GM21528 (cell line): ENCODE data around the gene POU2F3.

Experiments used
- ATAC-seq: cut with Tn5 transposase; IDR thresholded peaks from one replicate; pipeline ENCODE4 v1.9.1; 2021; ENCODE audit warnings: mild to moderate bottlenecking, moderate library complexity; ENCODE audit not compliant: unreplicated experiment, low FRiP score

POU2F3 gene

DNA sequence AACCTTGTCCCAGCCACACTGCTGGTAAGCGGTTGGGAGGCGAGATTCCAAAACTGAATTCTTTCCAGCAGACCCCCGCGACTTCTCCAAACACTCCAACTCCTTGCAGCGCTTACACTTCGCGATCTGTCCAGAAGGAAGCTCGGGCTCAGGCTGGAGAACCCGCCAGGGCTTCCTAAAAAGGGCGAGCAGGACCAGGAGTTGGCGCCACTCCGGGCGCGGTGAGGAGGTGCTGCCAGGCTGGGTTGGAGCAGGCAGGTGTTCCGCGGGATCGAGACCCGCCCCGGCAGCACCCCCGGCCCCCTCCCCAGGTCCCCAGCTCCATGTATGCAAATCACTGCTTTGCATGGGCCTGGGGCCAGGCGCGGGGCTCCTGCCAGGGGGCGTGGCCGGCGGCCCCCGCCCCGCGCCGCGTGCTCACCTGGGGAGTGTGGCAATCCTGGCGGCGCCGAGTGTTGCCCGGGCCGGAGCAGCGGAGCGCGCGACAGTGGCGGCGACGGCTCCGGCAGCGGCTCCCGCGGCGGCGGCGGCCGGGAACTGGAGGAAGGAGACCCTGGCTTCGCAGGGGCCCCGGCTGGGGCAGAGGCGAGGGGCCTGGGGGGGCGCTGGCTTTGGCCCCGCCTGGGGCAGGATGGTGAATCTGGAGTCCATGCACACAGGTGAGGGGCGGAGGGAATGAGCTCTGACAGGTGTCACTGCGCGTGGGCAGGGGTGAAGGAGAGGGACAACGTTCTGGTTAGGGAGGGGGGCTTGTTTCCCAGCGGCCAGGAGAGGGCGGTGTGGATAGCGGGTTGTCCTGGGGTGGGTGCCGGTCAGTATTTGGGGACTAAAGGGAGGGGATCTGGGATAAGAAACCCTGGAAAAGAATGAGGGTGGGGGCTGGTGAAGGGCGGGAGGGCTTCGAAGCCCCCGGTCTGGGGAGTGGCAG, at the start of gene POU2F3:
TSS of gene POU2F3 (plus strand) at position 428 of the 928 bp plus-strand sequence. CDS start at position 632, 204 bp downstream.
- no peak for ATAC-seq

DNA sequence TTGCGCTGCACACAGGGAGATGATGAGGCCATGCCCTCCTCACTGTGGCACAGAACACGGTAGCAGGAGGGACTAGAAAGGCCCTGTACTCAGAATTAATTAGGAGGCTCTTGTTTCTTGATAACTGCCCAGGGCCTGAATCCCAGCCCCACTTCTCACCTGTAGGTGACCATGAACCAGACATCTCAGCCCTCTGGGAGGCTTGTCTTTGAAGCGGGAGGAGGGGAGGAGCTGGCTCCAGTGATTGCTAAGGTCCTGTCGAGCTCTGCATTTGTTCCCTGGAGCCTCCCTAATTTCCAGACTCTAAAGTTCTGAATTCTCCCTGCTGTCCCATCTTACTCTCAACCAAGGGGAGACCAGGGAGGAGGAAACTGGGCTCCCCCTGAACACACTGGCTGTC, 48.9 kb upstream of the POU2F3 start:
- no peak for ATAC-seq

DNA sequence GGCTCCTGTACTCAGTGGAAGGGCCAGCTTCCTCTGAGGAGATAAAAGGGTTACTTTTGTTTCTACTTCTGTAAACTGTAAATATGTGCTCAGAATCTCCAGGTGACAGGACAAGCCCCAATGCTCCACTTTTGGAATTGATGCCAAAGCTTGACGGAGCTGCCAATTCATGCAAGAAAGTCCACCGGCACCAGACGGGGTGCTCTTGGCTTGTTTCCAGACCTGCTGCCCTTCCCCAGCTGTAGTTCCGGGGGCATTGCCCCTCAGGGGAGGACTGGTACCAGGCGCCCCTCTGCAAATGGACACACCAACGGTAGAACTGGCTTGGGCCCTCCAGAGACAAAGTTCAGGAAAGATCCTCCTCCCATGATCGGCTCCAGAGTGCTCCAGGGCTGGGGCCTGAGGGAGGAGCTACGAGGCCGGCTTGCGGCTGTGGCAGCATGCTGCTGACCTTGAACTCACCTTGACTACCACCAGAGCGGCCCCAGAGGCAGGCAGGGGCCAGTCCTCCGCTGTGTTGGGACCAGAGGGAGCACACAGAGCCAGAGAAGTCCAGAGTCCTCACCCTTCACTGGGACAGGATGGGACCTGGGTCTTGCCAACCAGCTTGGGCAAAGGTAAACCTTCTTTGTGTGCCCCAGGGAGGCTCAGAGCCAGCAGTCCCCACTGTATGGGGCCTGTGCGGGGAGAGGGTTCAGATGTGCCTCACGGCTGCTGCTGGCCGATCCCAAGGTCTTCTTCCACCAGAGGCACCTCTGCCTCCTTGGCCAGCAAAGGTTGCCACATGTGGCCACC, 46.9 kb upstream of the POU2F3 start:
- no peak for ATAC-seq

DNA sequence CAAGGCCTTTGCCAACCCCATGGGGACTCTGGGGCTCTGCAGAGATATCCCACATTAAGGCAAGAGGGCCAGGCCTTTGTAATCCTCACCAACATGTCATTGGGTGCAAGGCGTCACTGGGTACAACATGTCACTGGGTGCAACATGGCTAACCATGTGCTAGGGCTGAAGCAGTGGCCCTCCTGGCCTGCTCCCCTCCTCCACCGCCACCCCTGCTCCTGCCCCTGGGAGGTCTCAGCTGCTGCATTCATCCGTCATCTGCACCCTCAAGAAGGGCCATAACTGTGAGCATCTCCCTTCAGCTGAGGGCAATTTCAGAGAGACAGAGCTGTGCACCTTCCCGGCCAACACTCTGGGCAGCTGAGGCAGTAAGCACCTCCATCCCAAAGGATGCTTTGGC, 45.8 kb upstream of the POU2F3 start:
- no peak for ATAC-seq

DNA sequence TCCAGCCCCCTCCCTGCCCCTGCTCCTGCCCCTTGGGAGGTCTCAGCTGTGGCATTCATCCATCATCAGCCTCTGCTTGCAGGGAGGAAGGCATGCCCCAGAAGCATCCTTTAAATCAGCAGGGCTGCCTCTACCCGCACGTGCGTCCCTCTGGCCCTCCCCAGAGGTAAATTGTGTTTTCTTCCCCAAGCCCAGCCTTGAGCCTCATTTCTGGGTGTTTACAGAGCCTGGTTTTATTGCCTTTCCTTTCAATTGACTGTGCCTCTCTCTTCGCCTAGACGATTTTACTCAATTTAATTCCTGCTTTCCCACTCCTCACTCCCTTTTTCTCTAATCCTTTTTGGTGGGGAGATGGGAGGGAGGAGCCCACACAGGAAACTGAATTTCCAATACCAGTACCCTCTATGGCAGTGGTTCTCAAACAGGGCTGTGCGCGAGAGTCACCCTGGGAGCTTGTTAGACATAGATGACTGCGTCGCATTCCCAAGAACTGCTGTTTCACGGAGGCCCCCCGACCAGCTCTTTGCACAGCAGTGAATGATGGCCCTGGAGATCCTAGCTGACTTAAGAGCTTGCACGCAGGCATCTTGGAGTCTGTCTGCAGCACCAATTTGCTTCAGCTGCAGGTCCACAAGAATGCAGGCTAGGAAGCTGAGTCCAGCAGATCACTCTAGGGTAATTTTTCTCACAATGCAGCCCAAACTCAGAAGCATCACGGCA, 44.2 kb upstream of the POU2F3 start:
- ATAC-seq: no peak

DNA sequence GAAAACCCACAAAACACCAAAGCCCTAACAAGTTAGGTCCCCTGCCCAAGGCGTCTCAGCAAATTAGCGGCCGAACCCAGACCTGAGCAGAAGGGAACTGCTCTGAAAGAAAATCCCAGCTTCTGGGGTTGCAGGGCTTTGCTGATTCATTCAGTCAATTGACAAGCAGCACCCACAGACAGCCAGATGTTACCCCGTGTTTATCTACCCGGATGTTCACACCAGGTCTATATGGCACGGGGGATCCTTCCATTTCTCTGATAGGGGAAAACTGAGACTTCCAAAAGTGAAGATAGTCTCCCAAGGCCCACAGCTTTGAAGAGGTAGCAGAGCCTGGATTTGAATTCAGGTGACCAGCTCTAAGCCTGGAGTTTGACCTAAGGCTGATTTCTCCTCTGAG, 43.1 kb upstream of the POU2F3 start:
- ATAC-seq: no peak

DNA sequence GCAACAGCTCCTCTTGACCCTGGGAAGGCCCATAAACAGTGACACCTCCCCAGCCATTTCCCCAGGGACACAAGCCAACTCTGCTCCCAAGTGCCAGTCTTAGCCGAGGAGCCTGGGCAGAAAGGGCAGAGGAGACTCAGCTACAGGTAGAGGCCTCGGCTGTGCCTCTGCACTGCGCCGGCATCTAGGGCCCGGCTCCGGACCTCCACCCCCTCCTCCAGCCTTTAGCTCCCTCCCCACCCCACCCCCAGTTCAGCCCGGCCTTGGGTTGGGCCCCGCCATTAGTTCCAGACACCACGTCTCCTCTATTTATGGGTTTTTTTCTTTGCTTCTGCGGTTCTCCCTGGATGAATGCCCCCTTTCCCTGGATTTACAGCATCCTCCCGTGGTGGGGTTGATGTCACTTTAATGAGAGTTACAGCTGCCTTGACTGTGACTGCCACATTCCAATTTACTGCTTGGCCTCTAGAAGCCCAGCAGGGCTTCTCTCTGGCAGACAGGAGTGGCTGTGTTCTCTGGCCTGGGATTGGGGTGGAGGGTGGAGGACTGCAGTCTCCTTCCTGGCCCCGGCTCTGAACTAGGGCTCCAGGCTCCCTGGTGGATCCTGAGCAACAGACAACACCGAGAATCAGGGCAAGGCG, 42.6 kb upstream of the POU2F3 start:
- ATAC-seq: no peak

DNA sequence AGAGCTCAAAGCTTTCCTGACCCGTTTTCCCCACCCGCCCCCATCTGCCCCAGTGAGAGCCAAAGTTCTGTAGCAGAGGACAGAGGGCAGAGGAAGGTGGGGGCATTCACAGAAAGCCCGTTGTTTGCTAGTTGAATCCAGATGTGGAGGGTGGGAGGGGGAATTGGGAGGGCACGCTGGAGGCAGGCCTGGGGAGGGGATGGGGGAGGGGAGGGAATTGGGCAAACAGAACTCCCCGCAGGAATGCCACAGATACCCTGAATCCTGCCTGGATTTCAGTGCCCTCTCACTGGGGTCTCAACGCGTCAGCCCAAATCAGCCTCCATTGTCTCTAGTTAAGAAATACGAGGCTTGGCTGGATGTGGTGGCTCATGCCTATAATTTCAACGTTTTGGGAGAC, 42.0 kb upstream of the POU2F3 start:
- ATAC-seq: no peak

DNA sequence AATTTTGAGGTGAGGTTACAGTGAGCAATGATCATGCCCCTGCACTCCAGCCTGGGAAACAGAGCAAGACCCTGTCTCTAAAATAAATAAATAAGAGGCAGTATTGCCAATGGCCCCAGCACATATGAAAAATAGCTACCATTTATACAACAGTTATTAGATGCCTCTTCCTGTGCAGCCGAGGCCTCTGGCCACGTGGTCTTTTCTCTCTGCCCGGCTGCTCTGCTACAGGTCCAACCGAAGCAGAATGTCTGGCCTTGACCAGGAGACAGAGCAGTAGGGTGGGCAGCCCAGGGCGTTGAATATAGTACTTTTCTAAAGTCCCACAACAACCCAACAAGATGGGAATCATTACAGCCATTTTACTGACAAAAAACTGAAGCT, 41.5 kb upstream of the POU2F3 start:
- no peak for ATAC-seq

DNA sequence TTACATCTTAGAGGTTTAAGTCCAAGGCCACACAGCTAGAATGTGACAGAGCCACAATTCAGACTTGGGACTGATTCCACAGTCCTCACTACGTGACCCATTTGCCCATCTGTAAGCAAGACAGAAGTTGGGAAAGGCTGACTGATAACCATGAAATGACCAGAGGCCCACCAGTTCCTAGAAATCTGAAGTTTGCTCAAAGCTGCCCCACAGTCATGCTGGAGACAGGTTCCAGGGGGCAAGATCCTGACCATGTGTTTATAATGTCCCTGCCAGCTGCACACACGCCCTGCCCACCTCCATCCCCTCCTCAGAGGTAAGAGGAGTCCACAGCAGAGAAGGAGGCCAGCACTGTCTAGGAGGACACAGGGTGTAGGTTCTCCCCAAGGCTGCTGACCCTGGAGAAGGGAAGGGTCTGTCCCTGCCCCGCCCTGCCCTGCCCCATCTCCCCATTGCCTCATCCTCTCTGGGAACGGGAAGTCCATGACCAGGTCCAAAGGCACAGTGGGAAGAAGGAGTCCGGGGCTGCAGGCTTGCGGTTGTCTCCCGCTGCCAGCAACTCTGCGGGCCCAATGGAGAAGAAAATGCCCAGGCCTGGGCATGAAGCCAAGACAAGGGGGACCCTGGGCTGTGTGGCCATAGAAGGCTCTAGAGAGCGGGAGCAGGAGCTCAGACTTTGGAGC, 41.0 kb upstream of the POU2F3 start:
- no peak for ATAC-seq

DNA sequence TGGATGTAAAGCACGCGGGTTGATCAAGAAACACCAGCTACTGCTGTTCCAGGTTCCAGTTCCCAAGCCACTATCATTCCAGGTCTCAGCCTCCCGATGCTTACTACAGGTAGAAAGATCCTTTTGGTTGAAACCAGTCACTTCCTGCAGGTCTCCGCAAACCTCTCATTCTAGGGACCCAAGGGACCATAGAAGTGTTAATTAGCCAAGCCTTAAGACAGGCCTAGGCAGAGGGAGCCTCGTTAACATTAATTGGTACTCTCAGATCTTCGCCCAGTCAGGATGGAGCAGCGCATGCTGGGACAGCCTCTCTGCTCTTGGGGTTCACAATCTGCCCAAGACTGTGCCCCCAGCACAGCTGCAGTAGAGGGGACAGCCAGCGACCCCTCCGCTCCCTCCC, 40.3 kb upstream of the POU2F3 start:
- no peak for ATAC-seq

DNA sequence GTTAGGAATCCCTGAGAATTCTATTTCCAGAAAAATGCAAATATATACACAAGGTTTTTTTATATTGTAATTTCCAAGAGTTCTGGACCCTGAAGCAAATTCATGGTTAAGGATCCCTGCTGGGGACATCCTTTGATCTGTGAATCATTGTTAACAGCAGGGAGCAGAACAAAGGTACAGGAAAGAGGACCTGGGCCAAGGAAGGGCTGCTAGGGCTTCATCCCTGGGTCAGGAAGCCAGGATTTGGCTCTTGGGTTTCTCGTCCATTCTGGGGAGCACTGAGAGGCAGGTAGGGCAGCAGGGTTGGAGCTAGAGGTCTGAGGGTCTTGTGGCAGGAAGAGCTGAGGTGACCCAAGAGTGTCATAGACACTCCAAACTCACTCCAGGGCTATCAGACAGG, 39.3 kb upstream of the POU2F3 start:
- ATAC-seq: no peak

DNA sequence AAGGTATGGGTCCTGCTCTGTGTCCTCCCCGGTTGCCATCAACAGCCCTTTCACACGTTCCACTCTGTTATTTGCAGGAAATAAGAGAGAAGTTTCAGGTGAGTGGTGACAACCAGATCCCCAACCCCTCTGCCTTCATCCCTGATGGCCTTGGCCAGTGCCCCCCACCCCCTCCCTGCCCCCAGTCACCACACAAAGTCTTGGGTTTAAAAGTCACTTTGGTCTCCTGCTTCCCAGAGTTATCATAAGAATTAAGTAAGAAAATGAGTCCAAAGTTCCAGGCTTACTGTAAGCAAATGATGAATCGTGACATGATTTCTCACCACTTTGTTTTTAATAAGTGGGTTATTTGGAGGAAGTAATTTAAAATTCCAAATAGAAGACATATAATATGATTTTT, 38.3 kb upstream of the POU2F3 start:
- no peak for ATAC-seq

DNA sequence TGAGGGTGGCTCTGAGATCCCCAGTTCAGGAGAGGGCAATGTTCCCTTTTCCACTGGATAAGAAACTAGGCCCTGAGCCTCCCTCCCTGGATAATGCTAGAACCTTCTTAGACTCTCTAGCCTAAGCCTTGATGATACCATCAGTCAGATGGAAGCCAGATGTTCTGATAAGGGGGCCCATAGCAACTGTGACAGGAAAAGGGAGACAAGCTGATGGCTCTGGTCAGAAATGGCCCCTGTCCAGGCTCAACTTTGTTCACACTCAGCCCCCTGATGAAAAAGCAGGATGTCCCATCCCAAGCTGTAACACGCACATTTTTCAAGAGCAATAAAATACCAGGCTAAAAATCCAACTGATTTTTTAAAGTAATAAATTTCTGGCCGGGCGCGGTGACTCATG, 36.3 kb upstream of the POU2F3 start:
- no peak for ATAC-seq

DNA sequence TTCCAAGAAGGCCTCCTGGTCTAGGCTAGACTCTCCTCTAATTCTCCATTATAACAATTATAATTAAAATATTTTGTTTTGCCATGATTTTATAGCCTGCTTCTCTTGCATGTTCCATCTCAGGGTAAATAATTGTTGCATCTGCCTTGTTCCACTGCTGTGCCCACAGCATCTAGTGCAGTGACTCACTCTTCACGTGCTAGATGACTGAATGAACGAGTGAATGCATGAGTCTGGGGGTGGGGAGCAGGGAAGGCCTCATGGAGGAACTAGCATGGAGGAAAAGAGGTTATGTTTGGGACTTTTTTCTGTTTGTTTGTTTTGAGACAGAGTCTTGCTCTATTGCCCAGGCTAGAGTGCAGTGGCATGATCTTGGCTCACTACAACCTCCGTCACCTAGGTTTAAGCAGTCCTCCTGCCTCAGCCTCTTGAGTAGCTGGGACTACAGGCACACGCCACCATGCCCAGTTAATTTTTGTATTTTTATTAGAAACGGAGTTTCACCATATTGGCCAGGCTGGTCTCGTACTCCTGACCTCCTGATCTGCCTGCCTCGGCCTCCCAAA, 34.3 kb upstream of the POU2F3 start:
- ATAC-seq: no peak

DNA sequence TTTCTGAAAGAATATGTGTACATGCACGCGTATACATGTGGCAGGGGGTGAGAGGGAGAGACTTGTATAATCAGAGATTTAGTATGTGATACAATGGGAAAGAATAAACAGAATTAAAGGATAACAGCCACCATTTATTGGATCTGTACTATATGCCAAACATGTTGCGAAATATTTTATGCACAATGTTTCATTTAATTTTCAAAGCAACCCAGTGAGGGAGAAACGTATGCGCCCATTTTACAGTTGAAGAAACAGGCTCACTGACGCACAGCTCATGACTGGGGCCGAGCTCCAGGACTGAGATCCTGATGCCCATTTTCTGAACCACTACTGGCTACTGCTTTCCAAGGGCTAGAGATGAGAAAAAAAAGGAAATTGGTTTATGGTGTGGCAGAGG, 32.4 kb upstream of the POU2F3 start:
- no peak for ATAC-seq

DNA sequence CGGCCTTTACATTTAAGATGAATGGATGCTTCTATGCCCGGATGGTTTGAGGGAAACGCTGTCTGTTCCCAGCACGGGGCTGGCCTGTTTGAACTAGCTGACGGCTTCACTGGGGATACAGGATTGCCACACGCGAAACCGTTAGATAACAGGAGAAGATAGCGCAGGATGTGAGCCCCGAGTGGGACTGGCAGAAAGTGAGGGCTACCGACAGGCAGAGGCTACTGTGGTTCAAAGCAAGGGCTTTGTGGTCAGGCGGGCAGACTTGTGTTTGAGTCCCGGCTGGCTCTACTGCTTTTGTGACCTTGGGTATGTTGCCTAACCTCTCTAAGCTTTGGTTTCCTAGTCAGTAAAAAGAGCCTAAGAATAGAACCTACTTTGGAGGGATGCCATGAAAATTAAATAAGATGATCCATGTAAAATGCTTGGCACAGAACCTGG, 31.9 kb upstream of the POU2F3 start:
- no peak for ATAC-seq

DNA sequence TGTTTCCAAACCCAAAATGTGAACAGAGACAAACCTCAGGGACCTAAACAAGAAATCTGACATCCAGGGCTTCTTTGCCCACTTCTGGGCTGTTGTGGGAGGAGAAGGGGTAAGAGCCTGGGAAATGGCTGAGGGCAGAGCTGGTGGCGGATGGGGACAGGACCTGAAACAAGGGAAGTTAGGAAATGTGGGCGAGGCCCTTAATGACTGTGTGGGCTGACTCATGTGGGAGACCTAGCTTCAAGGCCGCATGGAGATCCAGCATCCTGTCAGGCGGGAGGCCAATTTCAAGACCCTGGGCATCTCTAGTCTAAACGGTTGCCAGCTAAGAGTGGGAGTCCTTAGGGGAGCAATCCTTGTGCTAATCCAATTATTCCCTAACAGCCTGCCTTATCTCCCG, 31.2 kb upstream of the POU2F3 start:
- ATAC-seq: no peak

DNA sequence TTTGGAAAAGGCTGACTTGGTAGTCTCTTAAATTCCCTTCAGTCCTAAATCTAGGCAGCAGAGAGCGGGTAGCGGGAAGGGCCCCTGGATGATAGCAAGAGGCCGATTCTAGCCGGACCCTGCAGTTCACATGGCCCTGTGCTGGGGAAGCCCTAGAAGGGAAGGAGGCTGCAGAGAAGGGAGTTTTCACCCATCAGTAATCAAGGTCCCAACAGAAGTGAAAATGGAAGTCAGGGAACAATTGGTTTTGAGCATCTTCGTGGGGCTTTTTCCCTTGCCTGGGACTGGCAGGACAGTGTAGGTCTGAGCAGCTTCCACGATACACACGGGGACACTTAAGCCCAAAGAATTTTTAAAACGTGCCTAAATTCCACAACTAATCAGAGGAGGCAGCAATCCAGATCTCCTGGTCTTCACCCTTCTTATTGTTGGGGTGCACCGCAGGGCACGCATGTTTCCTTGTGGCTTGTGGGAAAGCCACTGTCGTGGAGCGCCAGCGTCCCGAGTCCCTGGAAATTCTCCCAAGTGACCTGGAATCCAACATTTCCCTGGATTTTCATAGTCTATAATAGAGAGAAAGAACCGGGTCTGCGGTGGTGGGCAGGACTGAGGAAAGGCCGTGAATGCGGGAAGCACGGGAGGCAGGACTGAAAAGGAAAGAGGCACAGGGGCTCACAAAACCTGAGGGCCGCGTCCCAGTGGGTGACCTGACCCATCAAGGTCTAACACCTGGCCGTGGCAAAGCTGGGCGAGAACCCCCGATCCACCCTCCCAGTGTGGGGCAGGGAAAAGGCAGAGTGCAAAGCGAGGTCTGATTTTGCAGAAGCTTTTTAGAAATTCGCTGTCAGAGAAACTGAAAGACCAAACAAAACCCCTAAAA, 30.0 kb upstream of the POU2F3 start:
- ATAC-seq: no peak
